AG09309 (cell line): Measurements from ENCODE around the gene ST3GAL6.

ENCODE experiments used
- DNase-seq: peaks from one replicate; pipeline ENCODE4 v3.0.0-alpha.2; 2010; ENCODE audit warnings: low read depth
- H3K4me3 ChIP-seq: 2 replicates; pipeline ENCODE4 v1.5.1; 2011; ENCODE audit warnings: mild to moderate bottlenecking, low read depth, low read length, moderate library complexity; ENCODE audit not compliant: control insufficient read depth
- TF ChIP-seq, protein P1 (sequence below): IDR thresholded peaks from 2 replicates; pipeline ENCODE4 v1.5.1; 2011; ENCODE audit warnings: mild to moderate bottlenecking, low read depth, low read length, inconsistent platforms; ENCODE audit not compliant: insufficient read depth, control insufficient read depth; ENCODE audit errors: missing control alignments

The ST3GAL6 gene

DNA sequence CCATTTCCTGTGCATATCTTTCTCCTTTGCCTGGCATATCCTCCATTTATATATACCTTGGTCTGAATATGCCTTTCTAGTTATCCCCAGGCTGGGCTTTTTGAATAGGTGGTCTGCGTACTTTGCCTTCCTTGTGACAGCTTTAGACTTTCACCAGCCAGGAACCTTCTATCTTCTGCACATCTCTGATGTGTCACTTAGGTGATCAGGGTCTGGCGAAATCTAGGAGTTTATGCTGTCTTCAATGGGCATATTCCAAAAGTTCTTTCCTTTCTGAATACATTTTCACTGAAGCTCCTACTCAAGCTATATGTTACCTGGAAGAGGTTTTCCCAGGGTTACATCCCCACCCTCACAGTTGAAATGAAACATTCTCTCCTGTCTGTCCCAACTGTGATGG, 27.8 kb upstream of the ST3GAL6 start:
- no peak for DNase-seq
- H3K4me3 ChIP-seq: no peak overlapping the region
- TF ChIP-seq, protein P1, sequence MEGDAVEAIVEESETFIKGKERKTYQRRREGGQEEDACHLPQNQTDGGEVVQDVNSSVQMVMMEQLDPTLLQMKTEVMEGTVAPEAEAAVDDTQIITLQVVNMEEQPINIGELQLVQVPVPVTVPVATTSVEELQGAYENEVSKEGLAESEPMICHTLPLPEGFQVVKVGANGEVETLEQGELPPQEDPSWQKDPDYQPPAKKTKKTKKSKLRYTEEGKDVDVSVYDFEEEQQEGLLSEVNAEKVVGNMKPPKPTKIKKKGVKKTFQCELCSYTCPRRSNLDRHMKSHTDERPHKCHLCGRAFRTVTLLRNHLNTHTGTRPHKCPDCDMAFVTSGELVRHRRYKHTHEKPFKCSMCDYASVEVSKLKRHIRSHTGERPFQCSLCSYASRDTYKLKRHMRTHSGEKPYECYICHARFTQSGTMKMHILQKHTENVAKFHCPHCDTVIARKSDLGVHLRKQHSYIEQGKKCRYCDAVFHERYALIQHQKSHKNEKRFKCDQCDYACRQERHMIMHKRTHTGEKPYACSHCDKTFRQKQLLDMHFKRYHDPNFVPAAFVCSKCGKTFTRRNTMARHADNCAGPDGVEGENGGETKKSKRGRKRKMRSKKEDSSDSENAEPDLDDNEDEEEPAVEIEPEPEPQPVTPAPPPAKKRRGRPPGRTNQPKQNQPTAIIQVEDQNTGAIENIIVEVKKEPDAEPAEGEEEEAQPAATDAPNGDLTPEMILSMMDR: no peak

DNA sequence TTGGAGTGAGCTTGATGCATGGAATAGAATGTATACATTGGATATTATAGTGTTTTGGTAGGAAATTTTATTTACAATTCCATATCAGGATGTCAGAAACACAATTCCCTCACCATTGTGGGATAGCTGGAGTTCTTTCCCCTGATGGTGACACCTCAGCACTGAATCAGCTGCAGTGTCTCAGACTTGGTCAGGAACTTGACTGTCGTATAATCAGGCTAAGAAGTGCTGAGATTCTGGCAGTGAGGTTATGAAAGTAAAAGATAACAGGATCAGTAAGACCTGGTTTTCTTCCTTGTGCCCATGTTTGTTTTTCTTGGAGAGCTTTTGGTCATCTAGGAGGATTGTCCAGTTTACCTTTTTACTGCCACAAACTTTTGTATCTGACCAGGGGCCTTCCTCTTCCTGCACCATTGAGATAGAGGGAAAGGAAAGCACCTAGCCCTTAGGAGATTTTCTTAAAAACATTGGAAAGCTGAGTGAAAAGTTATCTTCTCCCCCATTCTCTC, 27.3 kb upstream of the ST3GAL6 start:
- TF ChIP-seq, protein P1: no peak
- no peak overlapping the region for H3K4me3 ChIP-seq
- no peak for DNase-seq

DNA sequence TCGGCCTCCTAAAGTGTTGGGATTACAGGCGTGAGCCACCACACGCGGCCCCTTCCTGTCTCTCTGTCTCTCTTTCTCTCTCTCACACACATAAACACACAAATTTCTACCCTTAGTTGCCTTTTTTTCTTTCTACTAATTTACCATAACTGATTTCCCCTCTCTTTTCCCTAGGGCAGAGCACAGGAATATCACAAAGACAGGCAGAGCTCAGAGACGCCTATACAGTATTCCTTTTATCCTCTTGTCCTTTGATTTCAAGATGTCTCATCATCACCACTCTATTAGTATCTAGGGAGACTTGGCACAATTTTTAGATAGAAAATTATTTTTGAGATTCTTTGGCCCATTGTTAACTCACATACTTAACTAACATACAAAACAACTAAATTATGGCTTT, 25.8 kb upstream of the ST3GAL6 start:
- H3K4me3 ChIP-seq: no peak overlapping the region
- DNase-seq: no peak
- TF ChIP-seq, protein P1: no peak

DNA sequence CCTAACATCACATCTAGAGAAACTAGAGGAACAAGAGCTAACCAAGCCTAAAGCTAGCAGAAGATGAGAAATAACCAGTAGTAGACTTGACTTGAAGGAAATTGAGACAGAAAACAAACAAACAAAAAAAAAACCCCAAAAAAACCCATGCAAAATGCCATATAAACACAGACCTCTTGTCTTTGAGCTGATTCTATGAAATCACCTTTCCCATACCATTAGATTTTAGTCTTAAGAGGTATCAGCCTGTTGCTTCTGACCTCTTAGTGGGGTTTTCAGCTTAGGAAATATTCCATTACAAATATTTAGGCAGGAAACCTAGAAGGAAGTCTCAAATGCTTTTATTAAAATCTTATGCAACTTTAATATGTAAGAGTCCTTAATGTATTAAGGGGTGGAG, 23.9 kb upstream of the ST3GAL6 start:
- DNase-seq: no peak
- H3K4me3 ChIP-seq: no peak overlapping the region
- TF ChIP-seq, protein P1: no peak

DNA sequence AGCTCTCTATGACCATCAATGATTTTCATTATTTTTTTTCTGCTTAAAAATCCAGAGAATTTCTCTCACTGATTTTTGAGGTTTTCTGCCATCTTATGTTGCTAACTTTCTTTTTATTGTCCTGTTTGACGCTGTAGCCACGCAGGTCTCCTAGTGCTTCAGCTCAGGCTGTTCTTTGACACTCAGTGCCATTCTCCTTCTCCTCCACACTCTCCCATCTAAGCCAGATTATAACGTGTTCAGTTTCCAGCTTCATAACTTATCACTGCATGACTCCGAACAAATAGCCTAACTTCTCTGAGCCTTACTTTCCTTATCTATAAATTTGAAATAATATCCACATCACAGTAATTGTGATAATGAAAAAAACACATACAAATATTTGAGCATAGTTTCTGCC, 22.8 kb upstream of the ST3GAL6 start:
- DNase-seq: no peak
- H3K4me3 ChIP-seq: no peak overlapping the region
- TF ChIP-seq, protein P1: no peak

DNA sequence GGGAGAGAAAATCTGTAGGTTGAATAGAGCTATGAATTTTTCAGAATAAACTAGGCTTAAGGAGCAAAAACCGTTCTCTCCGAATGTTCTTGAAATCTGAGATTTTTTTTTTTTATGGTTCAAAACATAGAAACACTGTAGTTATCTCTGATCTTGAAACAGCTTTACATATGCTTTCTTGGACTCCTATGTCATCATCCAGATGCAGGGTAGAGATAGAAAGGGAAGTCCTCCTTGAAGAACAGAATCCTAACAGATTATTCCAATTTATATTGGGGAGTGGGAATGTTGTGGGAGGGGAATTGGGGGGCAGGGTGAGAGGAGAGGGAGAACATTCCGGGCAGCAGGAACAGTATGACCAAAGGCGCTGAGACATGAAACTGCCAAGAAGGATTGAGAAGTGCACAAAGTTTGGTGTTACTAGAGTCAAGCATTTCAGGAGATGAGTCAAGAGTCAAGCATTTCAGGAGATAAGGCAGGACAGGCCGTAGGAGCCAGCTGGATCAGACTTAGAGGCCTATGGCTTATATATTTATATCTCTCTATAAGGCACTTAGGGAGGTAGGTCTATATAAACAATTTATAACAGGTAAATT, 21.9 kb upstream of the ST3GAL6 start:
- TF ChIP-seq, protein P1: no peak
- no peak for DNase-seq

More for the DNA sequence above, 21.9 kb upstream of the ST3GAL6 start:
- H3K4me3 ChIP-seq: no peak overlapping the region
